GM23248 (cell line): Measurements from ENCODE around the gene NUMA1. TPM values are rescaled to one million over a fixed set of nuclear protein-coding genes. Genes with fewer than 3 reads are reported as not detected.

Experiments used
- DNase-seq: peaks from one replicate; pipeline ENCODE4 v3.0.0-alpha.2; 2015
- H2AFZ ChIP-seq: fragments of 200-600 bp; sonication (generic); 2 replicates; pipeline ENCODE4 v1.6.1; 2016; ENCODE audit warnings: antibody characterized with exemption
- H3F3A ChIP-seq: fragments of 200-600 bp; sonication (generic); 2 replicates; pipeline ENCODE4 v1.6.1; 2016; ENCODE audit warnings: mild to moderate bottlenecking, antibody characterized with exemption, mixed run types; ENCODE audit not compliant: insufficient read depth
- H3K27ac ChIP-seq: fragments of 200-600 bp; sonication (generic); 2 replicates; pipeline ENCODE4 v1.5.1; 2016; ENCODE audit warnings: mild to moderate bottlenecking
- H3K27me3 ChIP-seq: fragments of 200-600 bp; sonication (generic); replicated peaks from 2 replicates; pipeline ENCODE4 v1.6.1; 2016; ENCODE audit warnings: mild to moderate bottlenecking; ENCODE audit not compliant: insufficient read depth
- H3K36me3 ChIP-seq: fragments of 200-600 bp; sonication (generic); 2 replicates; pipeline ENCODE4 v1.6.1; 2016; ENCODE audit warnings: low read depth, mild to moderate bottlenecking
- H3K4me1 ChIP-seq: fragments of 200-600 bp; sonication (generic); 2 replicates; pipeline ENCODE4 v1.6.1; 2016; ENCODE audit warnings: mild to moderate bottlenecking; ENCODE audit not compliant: insufficient read depth
- H3K4me2 ChIP-seq: fragments of 200-600 bp; sonication (generic); one replicate; pipeline ENCODE4 v1.6.1; 2016; ENCODE audit warnings: mild to moderate bottlenecking; ENCODE audit not compliant: unreplicated experiment
- H3K4me3 ChIP-seq: fragments of 200-600 bp; sonication (generic); 2 replicates; pipeline ENCODE4 v1.5.1; 2016; ENCODE audit warnings: mild to moderate bottlenecking
- H3K79me2 ChIP-seq: fragments of 200-600 bp; sonication (generic); 2 replicates; pipeline ENCODE4 v1.6.1; 2016; ENCODE audit warnings: mild to moderate bottlenecking; ENCODE audit not compliant: insufficient read depth
- H3K9ac ChIP-seq: fragments of 200-600 bp; sonication (generic); 2 replicates; pipeline ENCODE4 v1.6.1; 2016; ENCODE audit warnings: mild to moderate bottlenecking
- H3K9me2 ChIP-seq: fragments of 200-600 bp; sonication (generic); 2 replicates; pipeline ENCODE4 v1.6.1; 2016; ENCODE audit warnings: mixed run types, mild to moderate bottlenecking, moderate library complexity; ENCODE audit not compliant: insufficient read depth
- H3K9me3 ChIP-seq: fragments of 200-600 bp; sonication (generic); one replicate; pipeline ENCODE4 v1.6.1; 2017; ENCODE audit warnings: low read depth
- H4K20me1 ChIP-seq: fragments of 200-600 bp; sonication (generic); 2 replicates; pipeline ENCODE4 v1.6.0; 2016; ENCODE audit not compliant: insufficient read depth
- EZH2 ChIP-seq: fragments of 200-600 bp; sonication (generic); IDR thresholded peaks from 2 replicates; pipeline ENCODE4 v1.6.1; 2018; ENCODE audit warnings: antibody characterized with exemption, mild to moderate bottlenecking; ENCODE audit not compliant: insufficient read depth, poor library complexity, severe bottlenecking
- EZH2phosphoT487 ChIP-seq: fragments of 200-600 bp; sonication (generic); IDR thresholded peaks from 2 replicates; pipeline ENCODE4 v1.6.1; 2018; ENCODE audit warnings: antibody characterized with exemption, moderate library complexity, mild to moderate bottlenecking, low read depth; ENCODE audit not compliant: insufficient read depth
- WGBS, 2 experiments: methylation state at CpG; one replicate each; pipeline ENCODE4 v1.1.6; 2015 to 2017; ENCODE audit warnings: low lambda C conversion rate in 2 of 2, low coverage in 1 of 2; ENCODE audit errors: missing lambda C conversion rate in 2 of 2; 5-methylcytosine and 5-hydroxymethylcytosine counted together
- in situ Hi-C: fragments of 300-500 bp; cut with MboI; formaldehyde crosslinking; loops from 2 replicates; pipeline ENCODE4 v1.15.0; 2020
- polyA plus RNA-seq: library from polyadenylated mRNA; unstranded; fragments of >200 nt; fragmentation: Nextera tagmentation; extraction: Ambion mirVana; gene quantifications from 2 replicates; pipeline ENCODE4 v1.2.1, GENCODE V29; 2016
- total RNA-seq: library from RNA; depleted of rRNA; stranded (reverse); fragments of >200 nt; shearing (Covaris generic); gene quantifications from 2 replicates; pipeline ENCODE4 v1.2.3, GENCODE V29; 2014

The NUMA1 gene
- total and polyA plus RNA-seq, 2 experiments from 2014 or later = 51.5 to 124 TPM

DNA sequence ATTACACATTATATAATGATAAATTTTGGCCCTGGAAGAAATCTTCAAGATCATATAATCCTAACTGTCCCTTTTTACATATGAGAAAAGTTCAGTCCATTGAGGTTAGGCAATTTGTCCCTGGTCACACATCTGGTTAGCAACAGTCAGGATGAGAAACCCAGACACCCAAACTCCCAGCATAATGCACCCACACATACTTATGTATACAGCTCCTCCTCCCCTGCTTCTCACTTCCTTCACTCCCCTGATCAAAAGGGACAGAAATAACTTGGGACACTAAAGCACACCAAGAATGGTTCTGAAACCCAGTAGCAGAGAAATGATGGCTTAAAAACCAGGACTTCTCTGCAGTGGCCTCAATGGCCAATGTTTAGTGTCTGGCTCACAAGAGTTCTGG, 11.1 kb downstream of the NUMA1 start:
- H3K9me2 ChIP-seq = no peaks in the 10 kb centered on the region
- peaks cover 56% of the 10 kb centered on the region for H3F3A ChIP-seq
- H3K9ac ChIP-seq = peak overlapping the region; percentile 74
- H3K27me3 ChIP-seq = no peaks in the 10 kb centered on the region
- DNase-seq = peak; percentile 67
- no peaks in the 10 kb centered on the region for H3K36me3 ChIP-seq
- H3K27ac ChIP-seq = peak overlapping the region; percentile 95
- in situ Hi-C loops = no loop called here
- H3K9me3 ChIP-seq = no peaks in the 10 kb centered on the region
- H3K4me2 ChIP-seq = peak overlapping the region; percentile 80
- peak overlapping the region; percentile 64 for H2AFZ ChIP-seq
- H3K4me3 ChIP-seq = peak overlapping the region; percentile 45
- peaks cover 81% of the 10 kb centered on the region for H3K79me2 ChIP-seq
- H3K4me1 ChIP-seq = peaks cover 67% of the 10 kb centered on the region
- H4K20me1 ChIP-seq = no peaks in the 10 kb centered on the region
- TF ChIP-seq EZH2 (no peak), EZH2phosphoT487 (no peak)

DNA sequence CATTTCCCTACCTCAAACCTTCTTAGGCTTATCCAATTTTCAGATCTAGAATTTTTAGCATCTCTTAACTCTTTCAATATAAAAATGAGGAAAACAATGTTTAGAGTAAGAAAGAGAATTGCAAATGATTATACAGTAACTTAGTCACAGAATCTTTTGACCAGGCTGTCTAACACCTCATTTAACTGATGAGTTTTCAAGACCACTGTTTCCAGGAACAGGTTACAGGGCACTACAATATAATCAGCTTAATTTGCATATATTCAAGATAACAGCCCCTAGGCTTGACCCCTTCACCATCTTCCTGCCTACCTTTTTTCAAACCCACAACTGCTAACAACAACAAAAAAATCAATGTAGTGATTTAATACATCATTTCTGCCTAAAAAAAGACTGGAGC, 12.7 kb downstream of the NUMA1 start:
- Histone ChIP-seq H3K4me1 (peaks cover 60% of the 10 kb centered on the region), H3F3A (peaks cover 56% of the 10 kb centered on the region), H3K9me2 (no peaks in the 10 kb centered on the region), H3K4me2 (peak overlapping the region; percentile 26), H3K27ac (peak overlapping the region; percentile 95), H3K27me3 (no peaks in the 10 kb centered on the region), H3K9me3 (no peaks in the 10 kb centered on the region), H2AFZ (no peak overlapping the region), H3K36me3 (no peaks in the 10 kb centered on the region), H3K9ac (no peak overlapping the region; the same call in 1 of the 2 replicates), H4K20me1 (no peaks in the 10 kb centered on the region), H3K79me2 (peaks cover 82% of the 10 kb centered on the region), H3K4me3 (no peak overlapping the region)
- in situ Hi-C loops = no loop called here
- DNase-seq = no peak
- TF ChIP-seq EZH2 (no peak), EZH2phosphoT487 (no peak)

DNA sequence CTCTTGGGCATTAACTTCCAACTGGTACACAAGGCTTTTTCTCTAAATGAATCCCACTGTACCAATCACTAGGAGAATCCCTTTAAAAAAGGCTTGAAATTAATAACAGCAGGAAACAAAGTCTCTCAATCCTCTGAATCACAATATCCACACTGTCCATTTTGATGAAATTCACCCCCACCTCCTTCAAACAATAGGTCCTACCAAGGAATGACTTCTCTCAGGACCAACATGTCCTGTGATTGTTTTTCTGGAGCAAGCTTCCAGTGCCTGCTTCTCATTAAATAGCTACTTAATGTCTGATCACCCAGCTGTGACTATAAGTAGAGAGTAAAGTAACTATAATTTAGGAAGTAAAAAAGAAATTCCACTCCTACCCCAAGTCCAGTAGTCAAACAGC, 13.1 kb downstream of the NUMA1 start:
- TF ChIP-seq EZH2phosphoT487 (no peak), EZH2 (no peak)
- Histone ChIP-seq H2AFZ (0 out of 2 replicates have a peak overlapping the region, but pooled peaks have one; percentile 5), H3K27me3 (no peaks in the 10 kb centered on the region), H3K9ac (no peak overlapping the region; the same call in 1 of the 2 replicates), H3K36me3 (no peaks in the 10 kb centered on the region), H3K9me3 (no peaks in the 10 kb centered on the region), H3K9me2 (no peaks in the 10 kb centered on the region), H3K4me2 (peak overlapping the region; percentile 26), H3K79me2 (peaks cover 86% of the 10 kb centered on the region), H3K4me3 (no peak overlapping the region), H3K27ac (peak overlapping the region; percentile 95), H3K4me1 (peaks cover 56% of the 10 kb centered on the region), H4K20me1 (no peaks in the 10 kb centered on the region), H3F3A (peaks cover 52% of the 10 kb centered on the region)
- in situ Hi-C loops = no loop called here
- no peak for DNase-seq

DNA sequence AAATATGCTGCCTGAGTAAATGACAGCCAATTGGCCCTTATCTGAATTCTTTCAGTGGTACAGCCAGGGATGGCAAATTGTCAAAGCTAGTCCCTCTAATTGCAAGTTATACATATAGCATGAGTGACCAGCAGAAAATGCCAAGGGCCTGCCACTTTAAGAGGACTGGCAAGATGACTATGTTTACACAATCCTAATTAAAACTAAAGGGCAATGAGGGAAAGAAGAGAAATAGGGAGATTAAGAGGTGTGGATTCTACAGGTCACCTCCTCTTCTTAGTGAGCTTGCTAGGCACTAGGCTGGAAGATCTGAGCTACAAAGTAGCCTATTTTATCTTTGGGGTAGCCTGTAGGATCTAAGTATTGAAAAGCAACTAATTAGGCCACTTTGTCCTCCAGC, 13.5 kb downstream of the NUMA1 start:
- Histone ChIP-seq H3K79me2 (peaks cover 89% of the 10 kb centered on the region), H3K9ac (no peak overlapping the region; the same call in 1 of the 2 replicates), H3K9me3 (no peaks in the 10 kb centered on the region), H3K27me3 (no peaks in the 10 kb centered on the region), H3K4me2 (peak overlapping the region; percentile 26), H2AFZ (0 out of 2 replicates have a peak overlapping the region, but pooled peaks have one; percentile 5), H3K9me2 (no peaks in the 10 kb centered on the region), H4K20me1 (no peaks in the 10 kb centered on the region), H3K4me3 (no peak overlapping the region), H3K4me1 (peaks cover 51% of the 10 kb centered on the region), H3F3A (peaks cover 48% of the 10 kb centered on the region), H3K27ac (peak overlapping the region; percentile 95), H3K36me3 (no peaks in the 10 kb centered on the region)
- in situ Hi-C loops = no loop called here
- no peak for TF ChIP-seq EZH2
- no peak for TF ChIP-seq EZH2phosphoT487
- peak; percentile 25 for DNase-seq

DNA sequence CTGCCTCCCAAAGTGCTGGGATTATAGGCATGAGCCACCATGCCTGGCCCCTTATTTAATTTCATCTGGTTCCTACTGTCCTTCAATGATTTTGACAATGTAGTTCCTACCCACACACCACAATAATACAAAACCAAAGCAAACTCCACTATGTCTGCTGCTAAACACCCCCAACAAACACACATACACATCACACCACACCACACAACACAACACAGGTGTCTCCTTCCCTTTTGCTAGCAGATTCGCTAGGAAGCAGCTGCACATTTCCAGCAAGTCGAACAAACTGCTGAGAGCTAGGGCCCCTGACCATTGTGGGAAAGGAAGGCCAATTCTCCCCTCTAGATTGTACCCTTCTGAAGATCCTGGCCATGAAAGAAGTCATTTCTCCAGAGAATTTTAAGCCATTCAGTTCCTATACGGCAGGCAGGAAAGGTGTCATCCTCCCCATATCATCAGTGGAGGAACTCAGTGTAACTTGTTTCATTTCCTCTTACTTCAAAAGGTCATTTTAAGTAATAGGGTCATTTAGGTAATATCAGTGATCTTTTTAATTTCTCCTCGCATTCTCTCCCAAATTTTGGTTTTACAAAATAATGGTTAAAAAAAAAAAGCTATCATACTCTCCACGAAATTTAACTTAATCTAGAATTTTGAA, 18.5 kb downstream of the NUMA1 start:
- H3K4me2 ChIP-seq = no peak overlapping the region
- no peaks in the 10 kb centered on the region for H3K9me2 ChIP-seq
- H4K20me1 ChIP-seq = no peaks in the 10 kb centered on the region
- H3K4me3 ChIP-seq = no peak overlapping the region
- WGBS, 2 experiments = 90 to 91% methylated on average over 5 of the region's 5 CpGs
- no peak overlapping the region for H3K27ac ChIP-seq
- H3K36me3 ChIP-seq = no peaks in the 10 kb centered on the region
- in situ Hi-C loops = no loop called here
- no peaks in the 10 kb centered on the region for H3K9me3 ChIP-seq
- TF ChIP-seq EZH2 = no peak
- no peak for TF ChIP-seq EZH2phosphoT487
- H3K79me2 ChIP-seq = peaks cover 98% of the 10 kb centered on the region
- H3K4me1 ChIP-seq = peaks cover 5% of the 10 kb centered on the region
- H3K9ac ChIP-seq = no peak overlapping the region
- H3K27me3 ChIP-seq = no peaks in the 10 kb centered on the region
- H2AFZ ChIP-seq = no peak overlapping the region
- no peak for DNase-seq
- no peaks in the 10 kb centered on the region; the same call in 1 of the 2 replicates for H3F3A ChIP-seq
